Panc1 (cell line): Measurements from ENCODE around the gene SLC9B2. TPM values are rescaled to one million over a fixed set of nuclear protein-coding genes. Genes with fewer than 3 reads are reported as not detected.

Experiments
- ATAC-seq: fragments of 200-7000 bp; cut with Tn5 transposase; 2 replicates; pipeline ENCODE4 v1.9.1; 2020; ENCODE audit warnings: mild to moderate bottlenecking, moderate library complexity
- BruUV-seq: library from RNA; stranded (reverse); fragments of 400-500 nt; replicated peaks from 2 replicates; lab custom pipeline; 2021; lab: Mats Ljungman, UMichigan
- CTCF ChIA-PET: fragments of 300-600 bp; sonication (Branson Sonifier 250); formaldehyde crosslinking; loops from one replicate; lab custom pipeline; 2022; ENCODE audit warnings: antibody characterized with exemption; lab: Charles Lee
- POLR2A ChIA-PET: fragments of 300-600 bp; sonication (Branson Sonifier 250); formaldehyde crosslinking; loops from one replicate; lab custom pipeline; 2022; ENCODE audit warnings: antibody characterized with exemption; lab: Charles Lee
- DNase-seq: peaks from one replicate; pipeline ENCODE4 v3.0.0-alpha.2; 2010; ENCODE audit warnings: low read depth, low spot score
- H3K27ac ChIP-seq: 2 replicates; pipeline ENCODE4 v1.5.1; 2011; ENCODE audit warnings: mild to moderate bottlenecking, low read length, inconsistent platforms
- H3K27me3 ChIP-seq: fragments of 200-500 bp; sonication (Bioruptor generic); 2 replicates; pipeline ENCODE4 v1.6.0; 2014; ENCODE audit warnings: low read length, inconsistent platforms; ENCODE audit not compliant: control insufficient read depth, insufficient read depth
- H3K36me3 ChIP-seq: fragments of 200-500 bp; sonication (Bioruptor generic); 2 replicates; pipeline ENCODE4 v1.5.1; 2014; ENCODE audit warnings: inconsistent platforms, mild to moderate bottlenecking, low read length, moderate library complexity; ENCODE audit not compliant: control insufficient read depth, insufficient read depth
- H3K4me1 ChIP-seq: 2 replicates; pipeline ENCODE4 v1.5.1; 2011; ENCODE audit warnings: inconsistent platforms, mild to moderate bottlenecking, low read length, moderate library complexity; ENCODE audit not compliant: control insufficient read depth, insufficient read depth
- H3K4me3 ChIP-seq, 2 experiments: 2 replicates each; pipeline ENCODE4 v1.5.1; 2011 to 2012; ENCODE audit warnings: low read depth in 2 of 2, low read length in 2 of 2, mild to moderate bottlenecking in 2 of 2, inconsistent platforms in 1 of 2, moderate library complexity in 1 of 2
- H3K9me3 ChIP-seq: fragments of 200-500 bp; sonication (Bioruptor generic); 2 replicates; pipeline ENCODE4 v1.5.1; 2014; ENCODE audit warnings: low read depth, mild to moderate bottlenecking, inconsistent platforms, low read length, moderate library complexity; ENCODE audit not compliant: control insufficient read depth, insufficient read depth
- POLR2AphosphoS5 ChIP-seq: IDR thresholded peaks from 2 replicates; pipeline ENCODE4 v1.6.1; 2012; ENCODE audit warnings: mild to moderate bottlenecking, low read depth, low read length, moderate library complexity
- SIN3A ChIP-seq: IDR thresholded peaks from 2 replicates; pipeline ENCODE4 v1.6.1; 2012; ENCODE audit warnings: low read depth, mild to moderate bottlenecking, low read length, moderate library complexity, borderline replicate concordance; ENCODE audit not compliant: insufficient read depth
- TCF7L2 ChIP-seq: IDR thresholded peaks from 2 replicates; pipeline ENCODE4 v1.6.1; 2011; ENCODE audit warnings: mild to moderate bottlenecking, low read depth, low read length, inconsistent platforms
- in situ Hi-C: cut with HindIII; loops from 2 replicates; pipeline ENCODE4 v1.10.0; 2016; ENCODE audit warnings: low sequenced_read_pairs, low pct_unique_long_range_greater_than_20kb
- intact Hi-C: fragments of 100-400 bp; cut with micrococcal nuclease; formaldehyde crosslinking; loops from one replicate; pipeline ENCODE4 v1.10.0; 2022; ENCODE audit not compliant: unreplicated experiment
- total RNA-seq: library from RNA; stranded (reverse); gene quantifications from one replicate; pipeline ENCODE4 v1.2.1, GENCODE V29; 2021; ENCODE audit not compliant: unreplicated experiment
- TF ChIP-seq, protein P1 (sequence below), 2 experiments: IDR thresholded peaks; 2 replicates each; pipeline ENCODE4 v1.6.1; 2011 to 2012; ENCODE audit warnings: low read depth in 2 of 2, control low read depth in 1 of 2, low read length in 1 of 2, mild to moderate bottlenecking in 1 of 2, moderate library complexity in 1 of 2; ENCODE audit not compliant: insufficient read depth in 1 of 2
- TF ChIP-seq, protein P2 (sequence below): fragments of 450-650 bp; IDR thresholded peaks from 2 replicates; pipeline ENCODE4 v1.5.1; 2017; ENCODE audit warnings: mild to moderate bottlenecking

The SLC9B2 gene
- total RNA-seq, 1 experiment from 2014 or later = 14.6 TPM

DNA sequence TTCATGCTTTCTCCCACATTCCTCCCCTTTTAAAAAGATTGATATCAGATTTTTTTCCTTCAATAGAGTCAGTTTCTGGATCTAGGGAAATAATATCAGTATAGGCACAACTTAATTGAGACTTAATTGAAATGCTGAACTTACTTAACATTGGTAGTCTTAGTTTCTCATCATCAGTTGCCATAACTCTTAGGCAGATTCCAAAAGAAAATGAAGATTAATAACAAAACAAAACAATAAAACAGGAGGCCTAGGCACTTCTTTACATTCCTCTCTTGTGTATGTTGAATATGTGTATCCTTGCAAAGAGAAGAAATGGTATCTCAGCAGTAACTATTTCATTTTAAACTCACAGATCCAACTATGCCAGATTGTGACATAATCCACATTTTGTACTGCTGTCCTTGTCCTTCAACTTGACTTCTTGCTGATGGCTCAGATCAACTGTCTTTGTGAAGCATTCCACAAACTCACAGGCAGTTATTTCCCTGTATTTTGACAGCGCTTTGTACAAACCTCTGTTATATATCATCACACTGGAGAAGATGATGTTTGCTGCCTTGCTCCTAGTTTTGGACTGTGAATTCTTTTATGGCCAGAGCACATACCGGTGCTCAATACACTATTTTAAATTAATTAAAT, 9.1 kb upstream of the SLC9B2 start:
- BruUV-seq = no TSS peak
- POLR2A ChIA-PET = no interaction called here
- Histone ChIP-seq H3K4me1 (no peaks in the 10 kb centered on the region), H3K36me3 (no peaks in the 10 kb centered on the region), H3K9me3 (no peaks in the 10 kb centered on the region), H3K27me3 (no peaks in the 10 kb centered on the region), H3K27ac (no peak overlapping the region), H3K4me3 (no peak overlapping the region)
- intact Hi-C loops (loop anchor here (5.0 to 10.0 kb wide), 2 partner anchors 33 to 271 kb away; no protein-coding TSS in a partner anchor), in situ Hi-C loops (no loop called here)
- TF ChIP-seq TCF7L2 (no peak), POLR2AphosphoS5 (no peak), SIN3A (no peak)
- TF ChIP-seq, protein P1, sequence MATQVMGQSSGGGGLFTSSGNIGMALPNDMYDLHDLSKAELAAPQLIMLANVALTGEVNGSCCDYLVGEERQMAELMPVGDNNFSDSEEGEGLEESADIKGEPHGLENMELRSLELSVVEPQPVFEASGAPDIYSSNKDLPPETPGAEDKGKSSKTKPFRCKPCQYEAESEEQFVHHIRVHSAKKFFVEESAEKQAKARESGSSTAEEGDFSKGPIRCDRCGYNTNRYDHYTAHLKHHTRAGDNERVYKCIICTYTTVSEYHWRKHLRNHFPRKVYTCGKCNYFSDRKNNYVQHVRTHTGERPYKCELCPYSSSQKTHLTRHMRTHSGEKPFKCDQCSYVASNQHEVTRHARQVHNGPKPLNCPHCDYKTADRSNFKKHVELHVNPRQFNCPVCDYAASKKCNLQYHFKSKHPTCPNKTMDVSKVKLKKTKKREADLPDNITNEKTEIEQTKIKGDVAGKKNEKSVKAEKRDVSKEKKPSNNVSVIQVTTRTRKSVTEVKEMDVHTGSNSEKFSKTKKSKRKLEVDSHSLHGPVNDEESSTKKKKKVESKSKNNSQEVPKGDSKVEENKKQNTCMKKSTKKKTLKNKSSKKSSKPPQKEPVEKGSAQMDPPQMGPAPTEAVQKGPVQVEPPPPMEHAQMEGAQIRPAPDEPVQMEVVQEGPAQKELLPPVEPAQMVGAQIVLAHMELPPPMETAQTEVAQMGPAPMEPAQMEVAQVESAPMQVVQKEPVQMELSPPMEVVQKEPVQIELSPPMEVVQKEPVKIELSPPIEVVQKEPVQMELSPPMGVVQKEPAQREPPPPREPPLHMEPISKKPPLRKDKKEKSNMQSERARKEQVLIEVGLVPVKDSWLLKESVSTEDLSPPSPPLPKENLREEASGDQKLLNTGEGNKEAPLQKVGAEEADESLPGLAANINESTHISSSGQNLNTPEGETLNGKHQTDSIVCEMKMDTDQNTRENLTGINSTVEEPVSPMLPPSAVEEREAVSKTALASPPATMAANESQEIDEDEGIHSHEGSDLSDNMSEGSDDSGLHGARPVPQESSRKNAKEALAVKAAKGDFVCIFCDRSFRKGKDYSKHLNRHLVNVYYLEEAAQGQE (IDR thresholded peaks at IDR 0.05; ENCODE audit: insufficient read depth in 1 of 2, low read depth in 2 of 2, low read length in 1 of 2) = no peak
- TF ChIP-seq, protein P2, sequence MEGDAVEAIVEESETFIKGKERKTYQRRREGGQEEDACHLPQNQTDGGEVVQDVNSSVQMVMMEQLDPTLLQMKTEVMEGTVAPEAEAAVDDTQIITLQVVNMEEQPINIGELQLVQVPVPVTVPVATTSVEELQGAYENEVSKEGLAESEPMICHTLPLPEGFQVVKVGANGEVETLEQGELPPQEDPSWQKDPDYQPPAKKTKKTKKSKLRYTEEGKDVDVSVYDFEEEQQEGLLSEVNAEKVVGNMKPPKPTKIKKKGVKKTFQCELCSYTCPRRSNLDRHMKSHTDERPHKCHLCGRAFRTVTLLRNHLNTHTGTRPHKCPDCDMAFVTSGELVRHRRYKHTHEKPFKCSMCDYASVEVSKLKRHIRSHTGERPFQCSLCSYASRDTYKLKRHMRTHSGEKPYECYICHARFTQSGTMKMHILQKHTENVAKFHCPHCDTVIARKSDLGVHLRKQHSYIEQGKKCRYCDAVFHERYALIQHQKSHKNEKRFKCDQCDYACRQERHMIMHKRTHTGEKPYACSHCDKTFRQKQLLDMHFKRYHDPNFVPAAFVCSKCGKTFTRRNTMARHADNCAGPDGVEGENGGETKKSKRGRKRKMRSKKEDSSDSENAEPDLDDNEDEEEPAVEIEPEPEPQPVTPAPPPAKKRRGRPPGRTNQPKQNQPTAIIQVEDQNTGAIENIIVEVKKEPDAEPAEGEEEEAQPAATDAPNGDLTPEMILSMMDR = no peak
- ATAC-seq (no peak), DNase-seq (no peak)
- CTCF ChIA-PET = no interaction called here

DNA sequence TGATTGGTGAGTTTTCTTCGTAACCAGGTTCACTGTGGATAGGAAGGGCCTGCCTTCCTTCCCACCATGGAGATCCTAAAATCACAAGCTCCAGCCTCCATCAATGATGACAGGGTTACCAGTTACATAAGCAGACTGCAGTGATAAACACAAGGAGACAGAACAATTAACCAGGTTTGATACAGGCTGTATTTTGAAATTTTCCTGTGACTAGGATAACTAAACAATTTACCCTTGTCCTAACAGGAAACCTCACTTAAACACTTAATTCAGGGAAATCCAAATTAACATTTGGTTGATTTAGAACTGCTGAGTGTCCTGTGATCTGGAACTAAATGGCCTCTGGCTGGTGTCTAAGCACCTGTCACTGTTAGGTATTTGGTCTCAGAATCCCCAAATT, 3.1 kb upstream of the SLC9B2 start:
- Histone ChIP-seq H3K27ac (no peak overlapping the region), H3K36me3 (no peaks in the 10 kb centered on the region), H3K4me1 (peaks cover 14% of the 10 kb centered on the region), H3K9me3 (no peaks in the 10 kb centered on the region), H3K4me3 (no peak overlapping the region), H3K27me3 (no peaks in the 10 kb centered on the region)
- in situ Hi-C loops = no loop called here
- no peak for ATAC-seq
- TF ChIP-seq, protein P1 (IDR thresholded peaks at IDR 0.05; ENCODE audit: insufficient read depth in 1 of 2, low read depth in 2 of 2, low read length in 1 of 2) = no peak
- TF ChIP-seq TCF7L2 = no peak
- TF ChIP-seq, protein P2 = no peak
- ChIA-PET CTCF (no interaction called here), POLR2A (no interaction called here)
- DNase-seq = no peak
- intact Hi-C loops = loop anchor here (10.0 kb wide), 1 partner anchor 265 kb away; no protein-coding TSS in a partner anchor
- no TSS peak for BruUV-seq
